ENCODE measurements around the gene ANKRD18A.

The ANKRD18A gene

DNA sequence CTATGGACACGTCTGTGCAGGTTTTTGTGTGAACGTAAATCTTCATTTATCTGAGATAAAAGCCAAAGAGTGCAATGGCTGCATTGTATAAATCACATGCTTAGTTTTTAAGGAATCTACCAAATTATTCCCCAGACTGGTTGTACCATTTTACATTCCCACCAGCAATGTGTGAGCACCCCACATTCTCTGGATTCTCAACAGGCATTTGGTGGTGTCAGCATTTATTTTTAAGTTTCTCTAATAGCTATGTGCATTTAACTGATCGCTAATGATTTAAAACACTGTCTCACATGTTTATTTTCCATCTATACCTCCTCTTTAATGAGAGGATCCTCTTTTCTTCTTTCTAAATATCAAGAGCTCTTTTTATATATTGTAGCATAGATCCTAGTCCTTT, 13.9 kb upstream of the ANKRD18A start:
- no peak for DNase-seq (ENCODE audit: low read depth, low spot score)
- POLR2A ChIA-PET, result no interaction called here
- no peak for TF ChIP-seq CTCF (IDR thresholded peaks at IDR 0.05; ENCODE audit: insufficient read depth, low read length, missing control alignments)
- no peak overlapping the region for H3K4me3 ChIP-seq (ENCODE audit: low read depth, low read length)
- CTCF ChIA-PET, result interaction anchor here (0.6 kb wide), 1 partner anchor 12 kb away, joined by 3 read pairs; no protein-coding TSS in a partner anchor

GRCh38 chr9:38629511-38629910, 9.1 kb upstream of the ANKRD18A start:
- no peak for DNase-seq (ENCODE audit: low read depth, low spot score)
- no peak for TF ChIP-seq CTCF (IDR thresholded peaks at IDR 0.05; ENCODE audit: insufficient read depth, low read length, missing control alignments)
- CTCF ChIA-PET, result no interaction called here
- no peak overlapping the region for H3K4me3 ChIP-seq (ENCODE audit: low read depth, low read length)
- POLR2A ChIA-PET, result no interaction called here

- no peak for DNase-seq (ENCODE audit: low read depth, low spot score)
- POLR2A ChIA-PET, result no interaction called here
- H3K4me3 ChIP-seq (ENCODE audit: low read depth, low read length), result no peak overlapping the region
- CTCF ChIA-PET, result no interaction called here
- no peak for TF ChIP-seq CTCF (IDR thresholded peaks at IDR 0.05; ENCODE audit: insufficient read depth, low read length, missing control alignments)
Observed at GRCh38 chr9:38626006-38626405, 5.6 kb upstream of the ANKRD18A start.

GRCh38 chr9:38622951-38623350, 2.6 kb upstream of the ANKRD18A start:
- no peak for DNase-seq (ENCODE audit: low read depth, low spot score)
- ChIA-PET POLR2A (no interaction called here), CTCF (interaction anchor here (1.3 kb wide), 1 partner anchor 82 kb away, joined by 3 read pairs; no protein-coding TSS in a partner anchor)
- no peak for TF ChIP-seq CTCF (IDR thresholded peaks at IDR 0.05; ENCODE audit: insufficient read depth, low read length, missing control alignments)
- no peak overlapping the region for H3K4me3 ChIP-seq (ENCODE audit: low read depth, low read length)

- TF ChIP-seq CTCF (IDR thresholded peaks at IDR 0.05; ENCODE audit: insufficient read depth, low read length, missing control alignments), result no peak
- ChIA-PET POLR2A (no interaction called here), CTCF (interaction anchor here (1.3 kb wide), 1 partner anchor 82 kb away, joined by 3 read pairs; no protein-coding TSS in a partner anchor)
- DNase-seq (ENCODE audit: low read depth, low spot score), result no peak
- no peak overlapping the region for H3K4me3 ChIP-seq (ENCODE audit: low read depth, low read length)
Observed at GRCh38 chr9:38622288-38622674, 1.9 kb upstream of the ANKRD18A start.

- POLR2A ChIA-PET, result no interaction called here
- H3K4me3 ChIP-seq (ENCODE audit: low read depth, low read length), result no peak overlapping the region
- CTCF ChIA-PET, result interaction anchor here (1.3 kb wide), 1 partner anchor 83 kb away, joined by 3 read pairs; no protein-coding TSS in a partner anchor
- DNase-seq (ENCODE audit: low read depth, low spot score), result no peak
- no peak for TF ChIP-seq CTCF (IDR thresholded peaks at IDR 0.05; ENCODE audit: insufficient read depth, low read length, missing control alignments)
Observed at GRCh38 chr9:38621434-38622287, 1.3 kb upstream of the ANKRD18A start.
